ENCODE results near the gene PNO1.
"Not testable (repeated sequence)": the region's sequence is repeated elsewhere in the genome, so short reads cannot be mapped to it uniquely, and the experiment has no call there.

PNO1 gene

DNA sequence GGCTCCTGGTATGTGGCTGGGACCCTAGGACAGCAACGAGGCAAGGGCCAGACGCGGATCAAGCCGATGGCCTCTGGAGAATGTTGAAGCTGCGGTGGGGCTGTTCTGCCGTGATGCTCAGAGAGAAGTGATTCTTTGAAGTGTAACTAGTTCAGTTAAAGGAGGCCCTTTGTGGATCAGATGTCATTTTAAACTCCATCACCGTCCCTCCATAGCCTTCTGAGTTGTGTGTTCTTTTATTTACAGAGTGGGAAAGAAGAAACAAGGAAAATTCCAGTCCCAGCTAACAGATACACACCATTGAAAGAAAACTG, 403 bp downstream of the PNO1 start:
- DNase-seq = no peak

DNA sequence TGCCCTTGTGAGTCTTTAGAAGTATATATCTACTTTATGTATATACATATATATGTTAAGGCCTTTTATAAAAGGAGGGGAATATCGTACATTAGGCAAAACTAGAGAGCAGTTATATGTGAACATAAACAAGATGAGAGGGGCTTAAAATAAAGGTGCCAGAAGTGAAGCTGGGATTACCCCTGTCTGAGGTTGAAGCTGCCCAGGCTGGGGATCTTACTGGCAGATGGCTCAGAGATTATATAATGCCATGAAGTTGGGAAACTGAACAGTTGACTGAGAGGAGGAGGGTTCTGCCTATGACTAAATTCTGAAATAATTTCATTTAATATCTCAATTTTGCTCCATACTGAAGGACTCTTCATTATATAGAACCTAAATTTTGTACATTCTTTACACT, 6.0 kb downstream of the PNO1 start:
- no peak for DNase-seq

DNA sequence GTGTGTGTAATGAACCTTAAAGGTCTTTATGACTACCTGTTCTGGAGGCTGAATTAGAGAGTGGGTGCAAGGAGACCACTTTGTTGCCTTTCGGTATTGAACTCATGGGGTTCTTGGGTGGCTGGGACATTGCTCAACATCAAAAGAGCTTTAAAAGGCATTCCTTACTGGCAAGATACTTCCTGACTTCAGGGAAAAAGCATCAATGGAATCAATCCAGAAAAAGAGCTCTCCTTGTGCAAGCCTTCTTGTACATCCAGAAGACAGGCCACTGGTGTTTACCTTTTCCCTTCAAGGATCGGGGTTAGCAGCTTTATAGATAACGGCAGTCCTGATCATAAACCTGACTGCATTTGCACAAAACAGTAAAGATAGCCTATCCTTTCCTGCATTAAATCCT, 9.5 kb downstream of the PNO1 start:
- no peak for DNase-seq

DNA sequence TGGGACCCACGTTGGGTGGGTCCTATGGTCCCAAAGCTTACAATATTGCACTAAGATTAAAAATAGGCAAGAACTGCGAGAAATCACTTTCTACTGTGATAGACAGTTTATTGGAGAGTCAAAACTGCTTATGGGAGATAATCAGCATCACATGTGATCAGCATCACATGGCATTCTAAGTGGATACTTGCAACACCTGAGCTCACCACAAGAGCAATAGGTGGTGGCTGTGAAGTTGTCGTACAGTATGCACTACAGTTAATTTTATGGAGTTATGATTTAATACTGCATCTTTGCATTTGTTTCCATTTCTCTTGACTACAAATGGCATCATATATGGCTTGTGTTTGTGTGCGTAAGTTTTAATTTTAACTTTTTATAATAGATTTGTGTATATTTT, 11.6 kb downstream of the PNO1 start:
- DNase-seq = no peak

DNA sequence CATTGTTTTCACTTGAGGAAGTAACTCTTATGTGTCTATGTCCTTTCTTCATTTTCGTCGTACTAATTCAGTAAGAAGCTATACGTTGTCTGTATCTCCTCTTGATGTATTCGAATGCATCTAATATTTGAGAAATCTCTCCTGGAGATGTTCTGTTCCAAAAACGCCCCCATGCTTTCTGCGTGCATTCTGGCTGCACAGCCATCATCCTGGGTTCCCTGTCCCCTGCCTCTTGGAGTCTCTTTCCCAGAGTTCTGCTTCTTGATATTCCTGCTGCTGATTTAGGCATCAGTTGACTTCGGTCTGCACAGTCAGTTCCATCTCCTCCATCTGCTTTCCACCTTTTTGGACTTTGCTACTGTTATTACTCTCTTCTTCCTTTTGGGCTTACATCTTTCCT, 13.5 kb downstream of the PNO1 start:
- no peak for DNase-seq

DNA sequence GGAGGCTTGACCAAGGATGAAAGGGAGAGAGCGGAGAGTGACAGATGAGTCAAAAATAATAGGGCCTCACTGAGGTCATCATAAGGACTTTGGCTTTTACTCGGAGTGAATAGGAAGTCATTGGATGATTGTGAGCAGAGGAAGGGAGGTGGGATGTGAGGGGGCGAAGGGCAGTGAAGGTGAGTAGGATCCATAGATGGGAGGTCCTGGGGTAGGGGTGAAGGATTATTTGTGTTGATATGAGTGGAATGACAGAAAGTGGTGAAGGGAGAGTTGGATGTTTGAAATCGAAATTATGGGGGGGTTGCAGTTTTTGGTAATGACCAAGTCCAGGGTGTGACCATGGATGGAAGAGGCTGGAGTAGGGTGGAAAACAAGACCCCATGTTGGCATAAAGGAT, 14.0 kb downstream of the PNO1 start:
- DNase-seq = no peak

DNA sequence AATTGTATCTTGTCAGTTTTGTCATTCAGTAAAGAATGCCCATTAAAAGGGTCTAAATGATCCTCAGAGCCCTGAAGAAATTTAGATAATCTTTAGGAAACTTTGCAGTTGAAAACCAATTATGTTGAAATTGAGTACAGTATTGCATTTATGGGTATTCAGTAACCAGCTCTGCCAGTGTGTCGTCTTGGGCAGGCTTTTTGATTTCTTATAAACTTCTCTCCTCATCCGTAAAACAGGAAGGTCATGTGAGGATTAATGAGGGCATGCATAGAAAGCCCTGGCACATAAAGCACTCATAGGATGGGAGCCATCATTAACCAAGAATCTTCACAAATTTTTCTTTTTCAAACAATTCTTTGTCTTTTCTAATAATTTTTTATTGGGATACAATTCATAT, 14.8 kb downstream of the PNO1 start:
- no peak for DNase-seq

DNA sequence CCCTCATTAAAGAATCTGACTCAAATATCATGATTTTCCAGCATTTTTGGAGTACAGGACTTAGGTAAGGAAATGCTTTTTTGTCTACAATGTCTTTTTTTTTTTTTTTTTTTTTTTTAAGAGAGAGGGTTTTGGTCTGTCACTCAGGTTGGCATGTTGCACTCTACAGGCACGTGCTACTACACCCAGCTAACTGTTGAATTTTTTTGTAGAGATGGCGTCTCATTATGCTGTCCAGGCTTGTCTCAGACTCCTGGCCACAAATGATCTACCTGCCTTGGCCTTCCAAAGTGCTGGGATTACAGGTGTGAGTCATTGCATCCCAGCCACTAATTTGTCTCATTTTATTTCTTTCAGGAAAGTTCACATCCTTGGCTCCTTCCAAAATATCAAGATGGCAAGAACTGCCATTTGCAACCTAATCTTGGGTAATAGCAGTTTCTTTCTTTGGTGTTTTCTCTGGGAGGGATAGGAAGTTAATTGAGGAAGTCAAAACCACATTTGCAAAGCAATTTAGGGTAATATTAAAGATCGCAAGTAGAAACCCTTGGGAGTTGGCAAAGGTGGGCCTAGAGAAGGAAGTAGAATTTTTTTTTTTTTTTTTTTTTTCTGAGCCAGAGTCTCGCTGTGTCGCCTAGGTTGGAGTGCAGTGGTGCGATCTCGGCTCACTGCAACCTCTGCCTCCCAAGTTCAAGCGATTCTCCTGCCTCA, 15.5 kb downstream of the PNO1 start:
- no peak for DNase-seq

DNA sequence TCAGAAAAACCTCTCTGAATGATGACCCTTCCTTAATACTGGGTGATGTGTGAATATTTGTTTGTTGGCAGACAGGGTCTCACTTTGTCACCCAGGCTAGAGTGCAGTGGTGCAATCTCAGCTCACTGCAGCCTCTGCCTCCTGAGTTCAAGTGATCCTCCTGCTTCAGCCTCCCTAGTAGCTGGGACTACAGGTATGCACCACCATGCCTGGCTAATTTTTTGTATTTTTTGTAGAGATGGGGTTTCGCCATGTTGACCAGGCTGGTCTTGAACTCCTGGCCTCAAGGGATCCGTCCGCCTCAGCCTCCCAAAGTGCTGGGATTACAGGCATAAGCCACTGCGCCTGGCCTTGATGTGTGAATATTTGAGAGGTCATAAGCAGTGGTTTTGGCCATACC, 17.5 kb downstream of the PNO1 start:
- DNase-seq = not testable (repeated sequence)

DNA sequence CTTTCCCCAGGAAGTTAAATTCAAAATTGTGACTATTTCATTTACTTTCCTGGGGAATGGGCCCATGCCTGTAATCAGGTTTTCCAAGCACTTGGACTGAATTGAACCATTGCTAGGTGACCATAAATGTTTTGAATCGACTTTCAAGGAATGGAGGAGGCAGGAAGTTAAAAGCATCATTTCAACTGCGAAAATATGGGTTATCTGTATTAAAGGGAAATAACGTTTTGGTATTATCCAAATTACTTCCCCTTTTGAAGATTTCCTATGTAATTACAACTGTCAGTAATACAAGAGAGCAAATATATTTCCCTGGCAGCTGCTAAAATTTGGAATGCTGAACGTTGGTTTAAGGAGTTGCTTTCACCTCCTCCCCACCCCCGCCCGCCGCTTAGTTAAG, 19.0 kb downstream of the PNO1 start:
- no peak for DNase-seq

DNA sequence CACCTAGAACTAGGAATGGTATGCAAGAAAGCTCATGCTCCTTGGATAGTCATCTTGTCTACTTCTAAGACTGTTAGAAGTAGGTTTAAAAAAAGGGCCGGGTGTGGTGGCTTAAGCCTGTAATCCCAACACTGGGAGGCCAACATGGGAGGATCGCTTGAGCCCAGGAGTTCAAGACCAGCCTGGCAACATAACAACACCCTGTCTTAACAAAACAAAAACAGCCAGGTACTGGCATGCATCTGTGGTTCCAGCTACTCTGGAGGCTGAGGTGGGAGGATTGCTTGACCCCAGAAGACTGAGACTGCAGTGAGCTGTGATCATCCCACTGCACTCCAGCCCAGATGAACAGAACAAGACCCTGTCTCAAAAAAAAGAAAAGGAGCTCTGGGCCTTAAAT, 19.9 kb downstream of the PNO1 start:
- DNase-seq = no peak

DNA sequence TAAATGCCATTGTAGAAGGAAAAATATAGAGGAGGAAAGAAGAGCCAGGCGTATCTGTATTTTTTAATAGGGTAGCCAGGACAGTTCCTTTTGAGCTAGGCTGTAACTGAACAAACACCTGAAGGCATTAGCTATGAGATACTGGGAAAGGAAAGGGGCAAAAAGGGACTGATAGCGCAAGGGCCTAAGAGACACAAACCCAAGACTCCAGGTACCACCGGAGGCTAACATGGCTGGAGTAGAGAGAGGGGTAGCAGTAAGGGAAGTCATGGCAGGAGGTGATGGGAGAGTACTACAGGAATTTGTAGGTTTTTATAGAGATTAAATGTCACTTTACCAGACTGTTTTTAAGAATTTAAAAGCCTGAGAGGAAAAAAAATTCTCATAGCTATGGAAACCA, 20.7 kb downstream of the PNO1 start:
- no peak for DNase-seq

DNA sequence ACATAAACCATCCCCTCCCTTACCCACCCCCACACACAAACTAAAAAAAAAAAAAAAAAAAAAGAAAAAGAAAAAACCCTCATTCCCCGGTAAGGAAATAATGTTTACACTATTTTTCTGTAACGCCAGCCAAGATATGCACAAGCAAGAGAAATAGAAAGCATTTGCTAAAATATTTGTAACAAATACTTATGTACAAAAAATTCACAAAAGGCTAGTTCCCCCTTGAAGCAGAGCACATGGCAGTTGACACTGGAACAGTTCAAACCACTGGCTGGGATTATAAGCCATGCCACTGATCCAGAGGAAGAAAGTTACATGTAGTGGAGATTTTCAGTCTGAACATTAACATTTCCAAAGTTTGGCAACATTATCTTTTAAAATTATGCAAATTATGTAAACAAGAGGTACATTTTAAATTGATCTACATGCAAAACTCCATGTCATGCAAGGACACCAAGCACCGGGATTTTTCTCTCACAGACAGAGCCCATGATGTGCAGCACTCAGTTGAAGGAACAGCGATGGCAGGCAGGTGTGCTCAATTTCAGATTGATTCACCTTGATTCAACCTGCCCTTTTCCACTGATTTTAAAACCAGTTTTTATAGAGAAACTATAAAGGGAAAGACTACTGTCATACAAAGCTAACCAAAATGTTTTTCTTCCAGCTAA, 21.4 kb downstream of the PNO1 start:
- DNase-seq = no peak

DNA sequence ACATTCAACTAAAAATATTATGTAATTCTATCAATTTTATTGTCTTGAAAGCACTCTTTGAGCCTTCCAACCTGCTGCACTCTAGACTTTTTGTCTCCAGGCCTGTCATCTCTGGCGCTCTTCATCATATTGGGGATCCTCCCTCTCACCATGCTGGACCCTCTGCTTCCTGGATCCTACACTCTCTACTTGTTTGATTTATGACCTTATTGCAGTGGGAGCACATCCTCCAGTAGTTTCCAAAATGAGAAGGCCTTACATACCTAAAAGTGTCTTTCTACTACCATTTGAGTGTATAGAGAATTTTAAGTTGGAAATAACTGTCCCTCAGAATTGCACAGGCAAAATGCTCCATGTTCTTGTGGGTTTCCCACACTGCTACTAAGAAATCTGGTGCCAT, 25.2 kb downstream of the PNO1 start:
- DNase-seq = no peak

DNA sequence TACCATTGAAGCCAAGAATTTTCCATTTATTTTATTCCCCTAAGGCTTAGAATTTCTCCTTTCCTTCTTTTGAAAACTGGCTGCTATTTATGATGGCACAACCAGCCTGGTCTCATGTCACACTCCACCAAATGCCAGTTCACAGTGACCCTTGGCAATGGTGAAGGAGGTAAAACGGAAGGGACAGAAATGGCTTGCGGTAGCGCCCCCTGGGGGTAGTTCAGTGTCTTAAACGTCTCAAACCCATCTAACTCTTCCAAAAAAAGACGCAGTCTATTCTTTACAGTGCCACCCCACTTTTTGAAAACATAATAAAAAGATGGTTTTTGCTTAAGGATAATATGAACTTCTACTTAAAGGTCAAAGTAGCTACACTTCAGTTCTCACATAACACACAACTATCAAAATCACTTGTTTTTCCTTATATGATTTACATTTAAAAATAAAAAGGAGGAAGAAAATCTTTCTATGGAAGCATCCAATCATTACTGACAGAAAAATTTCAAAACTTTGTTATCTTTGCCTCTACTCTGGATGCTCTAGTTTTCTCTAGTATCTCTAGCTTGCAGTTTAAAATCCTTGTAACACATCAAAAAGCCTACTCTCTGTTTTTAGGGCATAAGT, 28.0 kb downstream of the PNO1 start:
- DNase-seq = peak; percentile 48

DNA sequence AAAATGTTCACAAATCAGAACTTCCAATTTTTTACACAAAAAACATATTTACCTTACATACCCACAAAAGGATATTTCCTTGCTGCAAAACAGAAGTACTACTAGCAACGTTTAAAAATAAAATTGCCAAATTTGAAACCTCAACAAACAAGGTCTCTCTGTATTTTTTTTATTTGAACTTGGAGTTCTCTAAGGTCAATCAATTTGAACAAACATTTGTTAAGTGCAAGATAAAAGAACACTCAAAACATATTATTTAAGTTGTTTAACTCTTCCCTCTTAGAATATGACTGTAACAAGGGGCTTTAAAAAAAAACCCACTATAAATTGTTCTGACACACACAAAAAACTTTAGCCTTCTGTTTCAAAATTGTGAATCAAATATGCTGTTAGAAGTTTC, 29.6 kb downstream of the PNO1 start:
- DNase-seq = no peak

DNA sequence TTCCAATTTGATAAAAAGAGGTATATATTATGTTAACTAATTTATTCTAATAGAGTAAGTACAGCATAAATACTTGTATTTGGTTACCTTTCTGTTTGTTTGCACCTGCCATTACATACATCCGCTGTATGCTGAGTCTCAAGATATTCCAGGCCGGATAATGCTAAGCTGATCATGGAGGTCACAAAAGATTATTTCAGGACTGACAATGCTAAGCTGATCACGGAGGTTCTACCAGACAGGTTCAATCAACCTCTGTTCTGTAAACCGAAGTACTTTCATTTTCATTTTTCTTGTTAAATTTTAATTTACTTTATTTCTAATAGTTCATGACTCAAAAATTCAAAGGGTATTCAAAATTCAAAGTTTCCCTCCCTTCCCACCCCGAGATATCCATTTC, 31.1 kb downstream of the PNO1 start:
- no peak for DNase-seq

DNA sequence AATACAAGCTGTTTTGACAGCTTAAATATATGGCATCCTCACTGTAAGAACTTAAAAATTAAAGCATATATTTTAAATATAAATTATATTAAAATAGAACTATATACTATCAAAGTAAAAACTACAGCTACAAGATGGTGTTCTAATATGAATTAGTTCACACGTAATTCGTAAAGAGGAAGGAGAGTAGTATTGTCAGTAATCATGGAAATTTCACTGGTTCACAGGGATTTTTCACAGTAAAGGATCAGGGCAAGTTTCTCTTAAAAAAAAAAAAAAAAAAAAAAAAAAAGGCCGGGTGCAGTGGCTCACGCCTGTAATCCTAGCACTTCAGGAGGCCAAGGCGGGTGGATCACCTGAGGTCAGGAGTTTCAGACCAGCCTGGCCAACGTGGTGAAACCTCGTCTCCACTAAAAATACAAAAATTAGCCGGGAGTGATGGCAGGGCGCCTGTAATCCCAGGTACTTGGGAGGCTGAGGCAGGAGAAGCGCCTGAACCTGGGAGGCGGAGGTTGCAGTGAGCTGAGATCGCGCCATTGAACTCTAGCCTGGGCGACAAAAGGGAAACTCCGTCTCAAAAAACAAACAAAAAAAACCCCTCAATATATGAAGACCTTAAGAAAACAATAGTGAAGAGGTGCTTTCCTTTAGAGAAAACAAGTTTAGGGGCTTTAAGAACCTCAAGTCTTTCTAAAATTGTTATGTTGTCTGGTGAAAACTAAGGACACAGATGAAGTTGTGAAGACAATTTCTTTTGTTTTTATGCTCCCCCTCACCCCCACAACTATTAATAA, 32.5 kb downstream of the PNO1 start:
- no peak for DNase-seq

DNA sequence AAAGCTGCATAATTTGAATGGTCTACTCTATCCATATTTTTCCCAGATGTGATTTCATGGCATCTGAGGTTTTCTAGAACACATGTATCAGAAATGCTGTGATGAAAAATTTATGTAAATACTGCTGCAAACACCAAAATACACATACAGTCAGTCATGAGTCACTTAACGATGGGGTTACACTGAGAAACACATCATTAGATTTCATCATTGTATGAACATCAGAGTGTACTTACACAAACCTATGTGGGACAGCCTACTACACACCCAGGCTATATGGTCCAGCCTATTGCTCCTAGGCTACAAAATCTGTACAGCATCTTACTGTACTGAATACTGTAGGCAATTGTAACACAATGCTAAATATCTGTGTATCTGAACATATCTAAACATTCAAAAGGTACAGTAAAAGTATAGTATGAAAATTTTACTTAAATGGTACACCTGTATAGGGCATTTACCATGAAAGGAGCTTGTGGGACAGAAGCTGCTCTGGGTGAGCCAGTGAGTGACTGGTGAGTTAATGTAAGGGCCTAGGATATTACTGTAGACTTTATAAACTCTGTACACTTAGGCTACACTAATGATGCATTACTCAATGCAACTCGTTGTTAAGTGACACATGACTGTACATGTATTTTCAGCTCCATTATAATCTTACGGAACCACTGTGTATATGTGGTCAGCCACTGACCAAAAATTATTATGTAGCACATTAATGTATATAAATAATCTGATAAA, 33.5 kb downstream of the PNO1 start:
- no peak for DNase-seq

DNA sequence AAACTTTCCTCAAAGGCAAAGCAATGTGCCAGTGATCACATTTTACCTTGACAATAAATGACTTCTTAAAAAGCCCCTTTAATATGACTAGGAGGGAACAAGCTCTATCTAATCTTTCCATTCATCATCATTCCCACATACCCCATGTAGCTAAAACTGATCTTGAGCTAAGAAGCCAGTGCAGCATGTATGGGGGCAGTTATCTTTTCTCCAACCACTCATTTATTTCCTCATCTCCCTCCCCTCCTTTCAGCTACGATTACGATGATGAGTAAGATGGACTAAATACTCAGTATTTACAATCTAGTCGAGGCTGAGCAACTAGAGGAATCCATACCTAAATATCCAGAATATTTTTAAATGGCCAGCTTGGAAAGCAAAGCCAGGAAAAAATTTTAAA, 35.5 kb downstream of the PNO1 start:
- no peak for DNase-seq

DNA sequence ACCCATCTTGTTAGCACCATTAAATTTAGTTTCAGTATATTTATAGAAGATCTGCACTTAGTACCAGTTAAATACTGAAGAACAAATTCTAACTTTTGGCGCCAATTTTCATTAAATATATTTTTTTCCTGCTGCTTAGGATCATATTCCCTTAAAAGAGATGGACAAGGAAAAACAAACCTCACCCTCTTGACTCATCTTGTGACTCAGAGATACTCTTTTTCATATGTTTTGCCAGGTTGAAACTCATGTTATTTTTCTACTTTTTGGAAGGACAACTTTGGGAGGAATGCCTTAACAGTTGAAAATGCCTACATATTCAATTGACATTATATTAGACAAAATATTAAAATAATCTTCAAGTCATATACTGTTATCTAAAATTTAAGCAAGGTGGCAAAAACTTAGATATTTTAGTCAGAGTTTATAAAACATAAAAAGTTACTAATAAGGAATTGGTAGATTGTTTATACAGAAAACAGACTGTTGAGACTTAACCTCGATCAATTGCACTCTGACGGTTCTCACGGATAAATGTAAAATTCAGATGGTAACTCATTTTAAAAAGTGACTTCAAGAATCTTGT, 36.2 kb downstream of the PNO1 start:
- DNase-seq = no peak

DNA sequence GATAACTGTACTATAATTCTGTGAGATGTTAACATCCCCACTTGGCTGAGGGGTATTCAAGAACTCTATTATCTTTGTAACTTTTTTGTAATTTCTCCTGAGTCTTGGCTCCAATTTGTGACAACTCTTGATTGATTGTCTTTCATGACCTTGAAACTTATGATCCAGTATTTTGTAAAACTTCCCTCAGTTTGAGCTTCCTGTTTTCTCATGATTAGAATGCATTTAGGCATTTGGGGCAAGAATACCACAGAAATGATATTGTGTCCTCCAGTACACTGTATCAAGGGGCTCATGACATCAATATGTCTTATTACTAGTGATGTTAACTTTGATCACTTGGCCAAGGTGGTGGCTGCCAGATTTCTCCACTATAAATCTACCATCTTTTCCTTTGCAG, 37.4 kb downstream of the PNO1 start:
- DNase-seq = no peak

Data from NCI-H146 (cell line).